ENCODE results near the gene POSTN.

POSTN gene

DNA sequence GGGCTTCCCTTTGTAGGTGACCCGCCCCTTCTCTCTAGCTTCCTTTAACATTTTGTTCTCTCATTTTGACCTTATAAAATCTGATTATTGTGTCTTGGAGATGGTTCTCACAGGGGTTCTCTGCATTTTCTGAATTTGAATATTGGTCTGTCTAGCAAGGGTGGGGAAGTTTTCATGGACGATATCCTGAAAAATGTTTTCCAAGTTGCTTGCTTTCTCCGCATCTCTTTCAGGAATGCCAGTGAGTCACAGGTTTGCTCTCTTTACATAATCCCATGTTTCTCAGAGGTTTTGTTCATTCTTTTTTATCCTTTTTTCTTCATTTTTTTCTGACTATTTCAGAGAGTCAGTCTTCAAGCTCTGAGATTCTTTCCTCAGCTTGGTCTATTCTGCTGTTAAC is 53.6 kb downstream of the POSTN start:
- TF ChIP-seq, protein P1, sequence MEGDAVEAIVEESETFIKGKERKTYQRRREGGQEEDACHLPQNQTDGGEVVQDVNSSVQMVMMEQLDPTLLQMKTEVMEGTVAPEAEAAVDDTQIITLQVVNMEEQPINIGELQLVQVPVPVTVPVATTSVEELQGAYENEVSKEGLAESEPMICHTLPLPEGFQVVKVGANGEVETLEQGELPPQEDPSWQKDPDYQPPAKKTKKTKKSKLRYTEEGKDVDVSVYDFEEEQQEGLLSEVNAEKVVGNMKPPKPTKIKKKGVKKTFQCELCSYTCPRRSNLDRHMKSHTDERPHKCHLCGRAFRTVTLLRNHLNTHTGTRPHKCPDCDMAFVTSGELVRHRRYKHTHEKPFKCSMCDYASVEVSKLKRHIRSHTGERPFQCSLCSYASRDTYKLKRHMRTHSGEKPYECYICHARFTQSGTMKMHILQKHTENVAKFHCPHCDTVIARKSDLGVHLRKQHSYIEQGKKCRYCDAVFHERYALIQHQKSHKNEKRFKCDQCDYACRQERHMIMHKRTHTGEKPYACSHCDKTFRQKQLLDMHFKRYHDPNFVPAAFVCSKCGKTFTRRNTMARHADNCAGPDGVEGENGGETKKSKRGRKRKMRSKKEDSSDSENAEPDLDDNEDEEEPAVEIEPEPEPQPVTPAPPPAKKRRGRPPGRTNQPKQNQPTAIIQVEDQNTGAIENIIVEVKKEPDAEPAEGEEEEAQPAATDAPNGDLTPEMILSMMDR (IDR thresholded peaks at IDR 0.05; ENCODE audit: control insufficient read depth, extremely low read depth, insufficient read depth), result no peak
- H3K4me3 ChIP-seq (ENCODE audit: low read depth, low read length), result no peak overlapping the region
- no peak for DNase-seq (ENCODE audit: low read depth)

DNA sequence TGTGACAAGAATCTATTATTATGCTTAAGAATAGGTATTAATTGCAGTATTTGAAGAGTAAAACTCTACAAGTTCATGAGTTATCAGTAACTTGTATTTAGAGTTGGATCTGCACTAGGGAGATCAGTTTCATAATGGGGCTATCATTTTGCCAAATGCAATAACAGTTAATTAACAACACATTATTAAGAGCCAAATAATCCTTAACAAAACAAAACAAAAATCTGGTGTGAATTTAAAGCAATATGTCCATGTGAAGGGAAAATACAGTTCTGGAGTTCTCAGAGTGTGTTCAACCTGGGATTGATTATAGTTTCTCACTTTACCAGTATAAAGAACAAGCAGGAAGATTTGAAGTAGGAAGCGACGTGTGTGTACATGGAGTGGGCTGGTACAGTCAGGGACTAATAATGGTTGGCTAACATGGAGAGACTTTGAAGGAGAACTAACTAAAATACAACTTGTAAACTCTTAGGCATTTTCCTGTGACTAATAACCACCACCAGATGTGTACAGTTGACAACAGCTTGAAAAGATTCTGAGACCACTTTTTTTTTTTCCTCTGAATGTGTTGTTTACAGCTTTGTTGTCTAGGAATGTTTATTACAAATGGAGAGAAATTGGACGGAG is 58.5 kb downstream of the POSTN start:
- H3K4me3 ChIP-seq (ENCODE audit: low read depth, low read length), result no peak overlapping the region
- DNase-seq (ENCODE audit: low read depth), result no peak
- TF ChIP-seq, protein P1 (IDR thresholded peaks at IDR 0.05; ENCODE audit: control insufficient read depth, extremely low read depth, insufficient read depth), result no peak

GRCh38 chr13:37539170-37539569 is 59.4 kb downstream of the POSTN start:
- no peak overlapping the region for H3K4me3 ChIP-seq (ENCODE audit: low read depth, low read length)
- TF ChIP-seq, protein P1 (IDR thresholded peaks at IDR 0.05; ENCODE audit: control insufficient read depth, extremely low read depth, insufficient read depth), result no peak
- no peak for DNase-seq (ENCODE audit: low read depth)

DNA sequence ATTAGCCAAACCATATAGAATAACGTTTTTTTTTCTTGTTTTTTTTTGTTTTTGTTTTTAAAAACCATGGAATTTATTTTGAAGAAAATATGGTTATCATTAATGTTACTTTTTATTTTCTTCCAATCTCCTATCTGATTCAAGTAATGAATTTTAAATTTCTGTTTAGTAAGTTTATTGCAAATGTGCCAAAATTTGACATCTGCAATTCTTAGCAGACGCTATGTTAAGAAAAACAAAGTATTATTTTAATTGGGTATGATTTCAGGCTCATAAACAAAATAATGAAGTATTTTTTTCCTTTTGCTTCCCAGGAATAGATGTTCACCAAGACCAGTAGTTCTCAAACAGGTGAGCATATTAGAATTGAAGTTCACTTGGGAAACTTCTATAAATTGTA is 63.1 kb downstream of the POSTN start:
- DNase-seq (ENCODE audit: low read depth), result no peak
- H3K4me3 ChIP-seq (ENCODE audit: low read depth, low read length), result no peak overlapping the region
- TF ChIP-seq, protein P1 (IDR thresholded peaks at IDR 0.05; ENCODE audit: control insufficient read depth, extremely low read depth, insufficient read depth), result no peak

GRCh38 chr13:37534676-37535075 is 63.9 kb downstream of the POSTN start:
- no peak overlapping the region for H3K4me3 ChIP-seq (ENCODE audit: low read depth, low read length)
- no peak for DNase-seq (ENCODE audit: low read depth)
- TF ChIP-seq, protein P1 (IDR thresholded peaks at IDR 0.05; ENCODE audit: control insufficient read depth, extremely low read depth, insufficient read depth), result no peak

- no peak overlapping the region for H3K4me3 ChIP-seq (ENCODE audit: low read depth, low read length)
- TF ChIP-seq, protein P1 (IDR thresholded peaks at IDR 0.05; ENCODE audit: control insufficient read depth, extremely low read depth, insufficient read depth), result no peak
- no peak for DNase-seq (ENCODE audit: low read depth)
Measured at GRCh38 chr13:37534181-37534580, 64.4 kb downstream of the POSTN start.

DNA sequence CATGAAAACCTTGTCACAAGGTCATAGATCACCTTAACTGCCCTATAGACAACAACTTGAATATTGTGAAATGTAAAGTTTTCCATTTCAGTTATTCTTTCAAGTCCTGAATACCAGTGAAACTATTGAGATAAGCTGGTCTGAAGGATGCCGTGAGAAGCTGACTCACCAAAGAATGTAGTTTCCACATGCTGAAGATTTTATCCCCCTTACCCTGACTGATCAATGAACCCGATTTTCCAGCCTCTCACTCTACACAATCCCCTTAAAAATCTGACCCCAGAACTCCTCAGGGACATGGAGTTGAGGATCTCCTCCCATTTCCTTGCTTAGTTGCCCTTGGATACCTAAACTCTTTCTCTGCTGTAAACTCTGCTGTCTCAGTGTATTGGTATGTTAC is 67.5 kb downstream of the POSTN start:
- H3K4me3 ChIP-seq (ENCODE audit: low read depth, low read length), result no peak overlapping the region
- DNase-seq (ENCODE audit: low read depth), result no peak
- TF ChIP-seq, protein P1 (IDR thresholded peaks at IDR 0.05; ENCODE audit: control insufficient read depth, extremely low read depth, insufficient read depth), result no peak
